ENCODE measurements around the gene ESYT2. TPM values are rescaled to one million over a fixed set of nuclear protein-coding genes. Genes with fewer than 3 reads are reported as not detected.

ESYT2 gene
- total RNA-seq, 1 experiment from 2014 or later, result 39.0 TPM

DNA sequence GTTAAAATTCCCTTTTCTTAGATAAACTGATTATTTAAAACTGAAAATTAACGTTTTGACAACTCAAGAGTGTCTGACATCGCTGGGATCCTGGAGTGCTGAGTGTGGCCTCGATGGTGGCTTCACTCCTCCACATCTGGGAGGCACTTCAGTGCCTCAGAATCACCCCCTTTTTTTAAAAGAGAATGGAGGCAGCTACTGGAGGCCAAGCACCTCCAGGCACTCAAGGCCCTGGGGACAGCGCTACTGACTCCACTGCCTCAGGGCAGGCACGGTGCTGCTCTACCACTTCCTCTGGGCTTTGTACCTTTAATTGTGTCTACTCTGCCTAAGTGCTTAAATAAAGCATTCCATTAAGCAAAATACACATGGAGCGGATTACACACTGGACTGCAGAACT is 97.5 kb downstream of the ESYT2 start:
- TF ChIP-seq, protein P1, sequence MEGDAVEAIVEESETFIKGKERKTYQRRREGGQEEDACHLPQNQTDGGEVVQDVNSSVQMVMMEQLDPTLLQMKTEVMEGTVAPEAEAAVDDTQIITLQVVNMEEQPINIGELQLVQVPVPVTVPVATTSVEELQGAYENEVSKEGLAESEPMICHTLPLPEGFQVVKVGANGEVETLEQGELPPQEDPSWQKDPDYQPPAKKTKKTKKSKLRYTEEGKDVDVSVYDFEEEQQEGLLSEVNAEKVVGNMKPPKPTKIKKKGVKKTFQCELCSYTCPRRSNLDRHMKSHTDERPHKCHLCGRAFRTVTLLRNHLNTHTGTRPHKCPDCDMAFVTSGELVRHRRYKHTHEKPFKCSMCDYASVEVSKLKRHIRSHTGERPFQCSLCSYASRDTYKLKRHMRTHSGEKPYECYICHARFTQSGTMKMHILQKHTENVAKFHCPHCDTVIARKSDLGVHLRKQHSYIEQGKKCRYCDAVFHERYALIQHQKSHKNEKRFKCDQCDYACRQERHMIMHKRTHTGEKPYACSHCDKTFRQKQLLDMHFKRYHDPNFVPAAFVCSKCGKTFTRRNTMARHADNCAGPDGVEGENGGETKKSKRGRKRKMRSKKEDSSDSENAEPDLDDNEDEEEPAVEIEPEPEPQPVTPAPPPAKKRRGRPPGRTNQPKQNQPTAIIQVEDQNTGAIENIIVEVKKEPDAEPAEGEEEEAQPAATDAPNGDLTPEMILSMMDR (conservative IDR thresholded peaks at IDR 0.05), result no peak
- Histone ChIP-seq H3K23ac (ENCODE audit: insufficient read length, low read depth, low read length) (no peak overlapping the region), H3K9me3 (ENCODE audit: control insufficient read depth, low read depth, low read length) (no peaks in the 10 kb centered on the region), H2BK20ac (ENCODE audit: low read depth, low read length, poor library complexity, severe bottlenecking) (no peak overlapping the region), H4K20me1 (ENCODE audit: control insufficient read depth, insufficient read depth, insufficient read length) (no peaks in the 10 kb centered on the region), H3K27me3 (ENCODE audit: insufficient read depth, low read length) (no peaks in the 10 kb centered on the region), H2BK5ac (ENCODE audit: insufficient read length, low read length) (no peak overlapping the region), H2AFZ (ENCODE audit: low read length) (no peak overlapping the region), H3K18ac (ENCODE audit: insufficient read length, low read depth, low read length) (no peak overlapping the region), H4K8ac (replicated peaks; ENCODE audit: insufficient read length, low read depth, low read length) (no peak overlapping the region), H2BK15ac (ENCODE audit: low read depth, low read length) (no peak overlapping the region), H3K4me1 (ENCODE audit: insufficient read depth, low read length) (no peaks in the 10 kb centered on the region; the same call in 1 of the 2 replicates), H3T11ph (ENCODE audit: low read length) (no peak overlapping the region), H3K14ac (ENCODE audit: insufficient read depth, low read length) (no peak overlapping the region), H3K23me2 (ENCODE audit: insufficient read length, low read depth, low read length, poor library complexity, severe bottlenecking) (no peaks in the 10 kb centered on the region), H3K4ac (ENCODE audit: low read depth, low read length) (no peak overlapping the region), H3K56ac (ENCODE audit: insufficient read length, low read depth, low read length) (no peak overlapping the region), H3K79me2 (ENCODE audit: insufficient read depth, low read length) (no peaks in the 10 kb centered on the region), H2BK12ac (ENCODE audit: insufficient read length, low read depth, low read length) (no peak overlapping the region), H2BK120ac (ENCODE audit: low read depth, low read length, poor library complexity, severe bottlenecking) (no peak overlapping the region), H2AK5ac (ENCODE audit: insufficient read length, low read length) (no peak overlapping the region), H3K4me2 (ENCODE audit: insufficient read depth, insufficient read length, low read length) (no peak overlapping the region), H4K91ac (ENCODE audit: insufficient read length, low read depth, low read length) (no peak overlapping the region), H3K79me1 (ENCODE audit: insufficient read depth, low read depth, low read length, poor library complexity, severe bottlenecking) (no peaks in the 10 kb centered on the region), H3K9ac (ENCODE audit: extremely low read depth, insufficient read length, low read length) (no peak overlapping the region), H3K27ac (ENCODE audit: insufficient read length, low read depth, low read length) (no peak overlapping the region), H4K5ac (ENCODE audit: insufficient read length, low read depth, low read length) (no peak overlapping the region)
- Mint-ChIP-seq H3K4me3 (no peak overlapping the region), H3K36me3 (ENCODE audit: insufficient read depth in 1 of 3, low read depth in 3 of 3) (peaks cover 3 to 36% (median 32%) of the 10 kb centered on the region in 3 experiments; a peak in 5 of 7 replicates), H3K4me1 (peaks cover 11 to 39% of the 10 kb centered on the region in 2 experiments), H3K27ac (no peak overlapping the region), H3K27me3 (ENCODE audit: low read depth) (no peaks in the 10 kb centered on the region), H3K9me3 (no peaks in the 10 kb centered on the region)
- DNase-seq, result no peak
- no CpG with 5 or more reads among the region's 6 CpGs for WGBS (ENCODE audit: extremely low coverage, insufficient read length, low lambda C conversion rate)
